SKM-1 treated with dmso at 0.1 percent for 144 hours (cell line): Measurements from ENCODE around the gene PSMB7.

Source experiments
- DNase-seq: peaks from one replicate; lab custom pipeline; 2025; ENCODE audit not compliant: unreplicated experiment; lab: John Stamatoyannopoulos, UW

Gene PSMB7

DNA sequence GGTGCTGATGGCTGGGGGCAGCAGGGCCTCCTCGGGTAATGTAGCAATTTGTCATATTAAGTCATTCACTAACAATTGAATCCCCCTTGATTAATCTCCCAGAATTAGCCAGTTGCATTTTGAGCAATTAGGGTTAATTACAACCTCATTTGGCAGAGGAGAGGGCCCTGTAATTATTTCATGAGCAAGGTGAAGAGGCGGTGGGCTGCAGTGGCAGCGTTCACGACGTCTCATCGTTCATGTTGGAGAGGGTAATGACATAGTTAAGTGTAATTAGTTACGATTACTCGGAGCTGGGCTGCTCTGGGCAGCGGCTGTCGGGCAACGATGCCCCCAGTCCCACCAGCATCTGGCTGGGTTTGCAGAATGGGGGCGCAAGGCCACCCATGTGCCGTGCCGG lies 111.5 kb downstream of the PSMB7 start:
- no peak for DNase-seq
